H1 (cell line): ENCODE data around the gene UBE2K.
"Not testable (repeated sequence)": the region's sequence is repeated elsewhere in the genome, so short reads cannot be mapped to it uniquely, and the experiment has no call there.

Experiments used
- CREB1 ChIP-seq: IDR thresholded peaks from 2 replicates; pipeline ENCODE4 v1.6.1; 2012; ENCODE audit warnings: inconsistent platforms
- CTCF ChIP-seq, 3 experiments: IDR thresholded peaks; 1 replicate in 2 of 3; 2 replicates in 1 of 3; pipeline versions ENCODE4 v1.5.1 to v1.6.1; 2011; ENCODE audit warnings: low read length in 3 of 3, mild to moderate bottlenecking in 3 of 3, inconsistent platforms in 2 of 3, low read depth in 1 of 3, moderate library complexity in 1 of 3; ENCODE audit not compliant: insufficient read depth in 1 of 3; ENCODE audit errors: control extremely low read depth in 1 of 3
- EP300 ChIP-seq, 2 experiments: IDR thresholded peaks; 1 replicate in 1 of 2; 2 replicates in 1 of 2; pipeline ENCODE4 v1.6.1; 2011 to 2012; ENCODE audit warnings: low read depth in 2 of 2, low read length in 2 of 2, mild to moderate bottlenecking in 2 of 2, borderline replicate concordance in 1 of 2, inconsistent platforms in 1 of 2, moderate library complexity in 1 of 2
- FOSL1 ChIP-seq: IDR thresholded peaks from 2 replicates; pipeline ENCODE4 v1.6.1; 2011; ENCODE audit warnings: mild to moderate bottlenecking, low read depth, low read length, moderate library complexity; ENCODE audit not compliant: insufficient read depth
- KDM4A ChIP-seq: IDR thresholded peaks from one replicate; pipeline ENCODE4 v1.7.1; 2012; ENCODE audit warnings: low read depth, mild to moderate bottlenecking, moderate library complexity, low read length, inconsistent platforms; ENCODE audit not compliant: severe bottlenecking
- KDM5A ChIP-seq: fragments of 200-600 bp; IDR thresholded peaks from 2 replicates; pipeline ENCODE4 v1.7.1; 2012; ENCODE audit warnings: mild to moderate bottlenecking, low read length, inconsistent platforms, mixed read lengths
- MAX ChIP-seq: IDR thresholded peaks from 2 replicates; pipeline ENCODE4 v1.6.1; 2012; ENCODE audit warnings: inconsistent platforms
- POLR2A ChIP-seq, 2 experiments: IDR thresholded peaks; 1 replicate in 1 of 2; 2 replicates in 1 of 2; pipeline ENCODE4 v1.6.1; 2011; ENCODE audit warnings: low read depth in 2 of 2, low read length in 2 of 2, mild to moderate bottlenecking in 2 of 2; ENCODE audit errors: control extremely low read depth in 1 of 2
- POU5F1 ChIP-seq: IDR thresholded peaks from 2 replicates; pipeline ENCODE4 v1.6.1; 2011; ENCODE audit warnings: low read depth, mild to moderate bottlenecking, low read length, moderate library complexity
- SIN3A ChIP-seq, 2 experiments: IDR thresholded peaks in 1 of 2; conservative IDR thresholded peaks in 1 of 2; 2 replicates each; pipeline ENCODE4 v1.6.1; 2011 to 2012; ENCODE audit warnings: low read length in 2 of 2, improper control_type of control experiment in 1 of 2, low read depth in 1 of 2, mild to moderate bottlenecking in 1 of 2
- SUZ12 ChIP-seq: fragments of 200-600 bp; sonication (generic); IDR thresholded peaks from 2 replicates; pipeline ENCODE4 v1.6.1; 2012; ENCODE audit warnings: mild to moderate bottlenecking, inconsistent platforms, low read length, moderate library complexity, mixed read lengths
- TEAD4 ChIP-seq: IDR thresholded peaks from 2 replicates; pipeline ENCODE4 v1.6.1; 2012; ENCODE audit warnings: low read depth, low read length, inconsistent platforms, mixed read lengths

GRCh38 chr4:39813761-39814160 is 115.8 kb downstream of the UBE2K start:
- TF ChIP-seq KDM5A; CTCF (IDR thresholded peaks at IDR 0.05; ENCODE audit: control extremely low read depth in 1 of 3, insufficient read depth in 1 of 3, low read depth in 1 of 3, low read length in 3 of 3); TEAD4; POU5F1; POLR2A (IDR thresholded peaks at IDR 0.05; ENCODE audit: control extremely low read depth in 1 of 2, low read depth in 2 of 2, low read length in 2 of 2); FOSL1; CREB1; SUZ12; EP300 (IDR thresholded peaks at IDR 0.05; ENCODE audit: borderline replicate concordance in 1 of 2, low read depth in 2 of 2, low read length in 2 of 2); MAX; KDM4A; SIN3A (conservative IDR thresholded peaks at IDR 0.05 in 1 of 2, IDR thresholded peaks at IDR 0.05 in 1 of 2; ENCODE audit: low read depth in 1 of 2, low read length in 2 of 2): not testable (repeated sequence)
